ENCODE results near the gene CD247.

Gene CD247

DNA sequence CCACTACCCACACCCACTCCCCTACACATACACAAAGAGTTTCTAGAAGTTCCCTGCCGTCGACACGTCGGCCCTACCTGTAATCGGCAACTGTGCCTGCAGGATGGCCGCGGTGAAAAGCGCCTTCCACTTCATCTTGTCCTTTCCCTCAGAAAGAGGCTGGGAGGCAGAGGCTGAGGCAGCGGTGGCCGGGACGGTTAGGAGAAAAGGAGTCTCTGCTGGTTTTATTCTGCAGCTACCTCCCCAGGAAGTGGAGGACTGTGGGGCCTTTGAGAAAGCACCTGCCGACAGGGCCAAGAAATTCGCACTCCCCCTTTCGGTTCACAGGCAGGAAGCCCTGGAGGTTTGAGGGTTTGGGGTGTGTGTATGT, at the start of gene CD247:
CD247 (minus strand) TSS at position 199 of the 370 bp plus-strand sequence; CDS start at position 135, 64 bp downstream.
- no peak for DNase-seq (ENCODE audit: low read depth)
- TF ChIP-seq MYC (IDR thresholded peaks at IDR 0.05; ENCODE audit: low read depth, low read length), result no peak
- TF ChIP-seq, protein P1, sequence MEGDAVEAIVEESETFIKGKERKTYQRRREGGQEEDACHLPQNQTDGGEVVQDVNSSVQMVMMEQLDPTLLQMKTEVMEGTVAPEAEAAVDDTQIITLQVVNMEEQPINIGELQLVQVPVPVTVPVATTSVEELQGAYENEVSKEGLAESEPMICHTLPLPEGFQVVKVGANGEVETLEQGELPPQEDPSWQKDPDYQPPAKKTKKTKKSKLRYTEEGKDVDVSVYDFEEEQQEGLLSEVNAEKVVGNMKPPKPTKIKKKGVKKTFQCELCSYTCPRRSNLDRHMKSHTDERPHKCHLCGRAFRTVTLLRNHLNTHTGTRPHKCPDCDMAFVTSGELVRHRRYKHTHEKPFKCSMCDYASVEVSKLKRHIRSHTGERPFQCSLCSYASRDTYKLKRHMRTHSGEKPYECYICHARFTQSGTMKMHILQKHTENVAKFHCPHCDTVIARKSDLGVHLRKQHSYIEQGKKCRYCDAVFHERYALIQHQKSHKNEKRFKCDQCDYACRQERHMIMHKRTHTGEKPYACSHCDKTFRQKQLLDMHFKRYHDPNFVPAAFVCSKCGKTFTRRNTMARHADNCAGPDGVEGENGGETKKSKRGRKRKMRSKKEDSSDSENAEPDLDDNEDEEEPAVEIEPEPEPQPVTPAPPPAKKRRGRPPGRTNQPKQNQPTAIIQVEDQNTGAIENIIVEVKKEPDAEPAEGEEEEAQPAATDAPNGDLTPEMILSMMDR (IDR thresholded peaks at IDR 0.05; ENCODE audit: low read depth, low read length), result no peak
- TF ChIP-seq POLR2A (IDR thresholded peaks at IDR 0.05; ENCODE audit: extremely low read depth, insufficient read length), result no peak
- TF ChIP-seq, protein P2, sequence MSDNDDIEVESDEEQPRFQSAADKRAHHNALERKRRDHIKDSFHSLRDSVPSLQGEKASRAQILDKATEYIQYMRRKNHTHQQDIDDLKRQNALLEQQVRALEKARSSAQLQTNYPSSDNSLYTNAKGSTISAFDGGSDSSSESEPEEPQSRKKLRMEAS (IDR thresholded peaks at IDR 0.05; ENCODE audit: low read depth, low read length), result no peak

DNA sequence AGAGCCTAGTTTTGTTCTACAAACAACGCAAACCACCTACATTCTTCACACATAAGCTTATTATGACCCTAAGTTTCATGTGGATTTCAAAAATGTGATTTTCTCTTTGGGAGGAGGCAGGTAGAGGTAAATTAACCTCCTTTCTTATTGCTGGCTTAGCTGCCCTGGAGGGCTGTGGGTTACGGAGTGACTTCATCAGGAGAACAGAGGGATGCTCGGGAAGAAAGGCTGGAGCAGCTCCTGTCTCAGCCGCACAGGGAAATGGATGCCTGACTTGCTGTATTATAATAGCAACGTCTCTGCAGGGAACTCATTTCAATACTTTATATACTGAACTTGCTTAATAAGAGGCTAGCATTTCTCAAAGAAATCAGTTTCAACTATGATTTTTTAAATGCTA, 49.3 kb upstream of the CD247 start:
- TF ChIP-seq, protein P2 (IDR thresholded peaks at IDR 0.05; ENCODE audit: low read depth, low read length), result no peak
- TF ChIP-seq MYC (IDR thresholded peaks at IDR 0.05; ENCODE audit: low read depth, low read length) (no peak), POLR2A (IDR thresholded peaks at IDR 0.05; ENCODE audit: extremely low read depth, insufficient read length) (no peak)
- TF ChIP-seq, protein P1 (IDR thresholded peaks at IDR 0.05; ENCODE audit: low read depth, low read length), result no peak
- no peak for DNase-seq (ENCODE audit: low read depth)
- H3K4me3 ChIP-seq (ENCODE audit: low read depth, low read length), result no peak overlapping the region

More for the DNA sequence above, at the start of gene CD247:
- H3K4me3 ChIP-seq (ENCODE audit: low read depth, low read length), result no peak within 1 kb of the TSS

DNA sequence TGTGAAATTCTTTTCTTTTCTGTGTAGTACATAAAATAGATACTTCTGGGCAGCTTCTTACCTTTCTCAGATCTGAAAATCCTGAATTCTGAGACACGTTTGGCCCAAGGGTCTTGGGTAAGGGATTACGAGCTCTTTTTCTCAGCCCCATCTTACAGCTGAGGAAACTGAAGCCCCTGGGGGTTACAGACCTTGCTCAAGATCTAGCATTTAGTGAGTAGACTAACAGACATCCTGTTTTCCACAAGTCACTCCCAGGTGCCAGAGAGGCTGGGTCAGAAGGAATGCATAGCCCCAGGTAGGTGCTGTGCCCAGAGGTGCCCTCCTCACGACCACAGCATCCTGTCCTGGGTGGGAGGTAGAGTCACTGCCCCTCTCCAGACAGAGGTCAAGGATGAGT, 48.4 kb upstream of the CD247 start:
- no peak for TF ChIP-seq POLR2A (IDR thresholded peaks at IDR 0.05; ENCODE audit: extremely low read depth, insufficient read length)
- TF ChIP-seq, protein P1 (IDR thresholded peaks at IDR 0.05; ENCODE audit: low read depth, low read length), result no peak
- TF ChIP-seq, protein P2 (IDR thresholded peaks at IDR 0.05; ENCODE audit: low read depth, low read length), result no peak
- peak; percentile 85 for DNase-seq (ENCODE audit: low read depth)
- no peak overlapping the region for H3K4me3 ChIP-seq (ENCODE audit: low read depth, low read length)

DNA sequence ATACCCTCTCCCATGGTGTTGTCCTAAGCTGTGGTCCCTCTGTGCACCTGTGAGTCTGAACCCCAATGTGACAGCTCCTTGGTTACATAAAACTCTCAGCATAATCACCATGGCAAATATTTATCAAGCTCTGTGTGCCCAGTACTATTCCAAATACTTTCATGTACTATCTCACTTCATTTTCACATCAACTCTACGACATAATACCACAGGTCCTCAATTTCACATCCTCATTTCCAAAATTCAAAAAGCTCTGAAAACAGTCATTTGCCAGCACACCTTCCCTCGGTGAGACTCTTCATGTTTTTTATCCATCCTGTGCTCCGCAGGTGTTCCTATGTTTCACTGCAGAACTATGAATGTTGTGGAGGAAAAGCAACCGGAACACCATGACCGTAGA, 47.6 kb upstream of the CD247 start:
- DNase-seq (ENCODE audit: low read depth), result no peak
- TF ChIP-seq MYC (IDR thresholded peaks at IDR 0.05; ENCODE audit: low read depth, low read length), result no peak
- TF ChIP-seq, protein P1 (IDR thresholded peaks at IDR 0.05; ENCODE audit: low read depth, low read length), result no peak
- TF ChIP-seq POLR2A (IDR thresholded peaks at IDR 0.05; ENCODE audit: extremely low read depth, insufficient read length), result no peak
- TF ChIP-seq, protein P2 (IDR thresholded peaks at IDR 0.05; ENCODE audit: low read depth, low read length), result no peak
- no peak overlapping the region for H3K4me3 ChIP-seq (ENCODE audit: low read depth, low read length)

DNA sequence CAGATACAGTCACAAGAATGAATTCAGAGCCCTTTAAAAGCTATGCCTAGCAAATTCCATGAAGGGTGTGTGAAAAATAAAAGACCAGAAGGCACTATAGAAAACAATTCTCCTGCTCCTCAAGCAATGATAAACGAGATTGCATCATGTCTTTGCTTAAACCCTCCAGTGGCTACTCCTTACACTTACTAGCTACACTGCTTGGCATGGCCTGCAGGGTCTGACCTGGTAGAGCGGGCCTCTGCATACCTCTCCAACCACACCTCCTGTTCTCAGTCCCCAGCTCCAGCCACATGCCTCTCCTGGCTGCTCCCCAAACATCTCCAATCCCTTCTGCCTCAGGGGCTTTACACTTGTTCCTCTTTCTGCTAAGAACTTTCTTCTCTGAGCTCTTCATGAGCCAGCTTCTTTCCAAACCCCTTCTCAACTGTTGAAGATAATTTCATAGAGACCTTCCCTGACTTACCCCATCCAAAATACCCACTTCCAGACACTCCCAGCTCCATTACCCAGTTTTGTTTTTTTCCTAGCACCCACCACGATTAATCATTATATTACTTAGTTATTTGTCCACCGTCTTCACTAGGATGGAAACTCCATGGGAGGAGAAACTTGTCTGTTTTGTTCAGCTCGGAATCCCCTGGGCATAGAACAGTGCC, 46.4 kb upstream of the CD247 start:
- peak; percentile 76 for DNase-seq (ENCODE audit: low read depth)
- no peak overlapping the region for H3K4me3 ChIP-seq (ENCODE audit: low read depth, low read length)
- TF ChIP-seq POLR2A (IDR thresholded peaks at IDR 0.05; ENCODE audit: extremely low read depth, insufficient read length) (no peak), MYC (IDR thresholded peaks at IDR 0.05; ENCODE audit: low read depth, low read length) (no peak)
- TF ChIP-seq, protein P1 (IDR thresholded peaks at IDR 0.05; ENCODE audit: low read depth, low read length), result no peak
- TF ChIP-seq, protein P2 (IDR thresholded peaks at IDR 0.05; ENCODE audit: low read depth, low read length), result no peak

Measured in NB4 (cell line).